ENCODE data around the gene SBF1. TPM values are rescaled to one million over a fixed set of nuclear protein-coding genes. Genes with fewer than 3 reads are reported as not detected.

SBF1 gene
- total RNA-seq, 1 experiment from 2014 or later, result 97.2 TPM

- BruUV-seq (replicated peaks), result no TSS peak
- Histone ChIP-seq H3K9me3 (ENCODE audit: low read depth, low read length, poor library complexity, severe bottlenecking) (no peaks in the 10 kb centered on the region), H3K27me3 (replicated peaks; ENCODE audit: insufficient read depth, low read depth, low read length, poor library complexity) (no peaks in the 10 kb centered on the region), H3K4me1 (ENCODE audit: insufficient read depth, low read length, poor library complexity, severe bottlenecking) (peaks cover 32% of the 10 kb centered on the region), H3K4me3 (ENCODE audit: low read depth, low read length, poor library complexity, severe bottlenecking) (peak overlapping the region; percentile 84), H3K36me3 (ENCODE audit: insufficient read depth, low read length, poor library complexity, severe bottlenecking) (no peaks in the 10 kb centered on the region), H3K27ac (ENCODE audit: low read depth, low read length, poor library complexity, severe bottlenecking) (peak overlapping the region; percentile 75)
- ChIA-PET CTCF (no interaction called here), POLR2A (ENCODE audit: low non-redundant PET) (no interaction called here)
- intact Hi-C loops (cut with micrococcal nuclease; ENCODE audit: unreplicated experiment), result no loop called here
- TF ChIP-seq, protein P1, sequence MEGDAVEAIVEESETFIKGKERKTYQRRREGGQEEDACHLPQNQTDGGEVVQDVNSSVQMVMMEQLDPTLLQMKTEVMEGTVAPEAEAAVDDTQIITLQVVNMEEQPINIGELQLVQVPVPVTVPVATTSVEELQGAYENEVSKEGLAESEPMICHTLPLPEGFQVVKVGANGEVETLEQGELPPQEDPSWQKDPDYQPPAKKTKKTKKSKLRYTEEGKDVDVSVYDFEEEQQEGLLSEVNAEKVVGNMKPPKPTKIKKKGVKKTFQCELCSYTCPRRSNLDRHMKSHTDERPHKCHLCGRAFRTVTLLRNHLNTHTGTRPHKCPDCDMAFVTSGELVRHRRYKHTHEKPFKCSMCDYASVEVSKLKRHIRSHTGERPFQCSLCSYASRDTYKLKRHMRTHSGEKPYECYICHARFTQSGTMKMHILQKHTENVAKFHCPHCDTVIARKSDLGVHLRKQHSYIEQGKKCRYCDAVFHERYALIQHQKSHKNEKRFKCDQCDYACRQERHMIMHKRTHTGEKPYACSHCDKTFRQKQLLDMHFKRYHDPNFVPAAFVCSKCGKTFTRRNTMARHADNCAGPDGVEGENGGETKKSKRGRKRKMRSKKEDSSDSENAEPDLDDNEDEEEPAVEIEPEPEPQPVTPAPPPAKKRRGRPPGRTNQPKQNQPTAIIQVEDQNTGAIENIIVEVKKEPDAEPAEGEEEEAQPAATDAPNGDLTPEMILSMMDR (conservative IDR thresholded peaks at IDR 0.05; ENCODE audit: low read depth, low read length), result no peak
- TF ChIP-seq EZH2 (IDR thresholded peaks at IDR 0.05; ENCODE audit: borderline replicate concordance, low read depth, low read length, poor library complexity, severe bottlenecking), result no peak
- no peak for DNase-seq (ENCODE audit: low spot score)
Measured at GRCh38 chr22:50473855-50474671, 772 bp downstream of the SBF1 start.

DNA sequence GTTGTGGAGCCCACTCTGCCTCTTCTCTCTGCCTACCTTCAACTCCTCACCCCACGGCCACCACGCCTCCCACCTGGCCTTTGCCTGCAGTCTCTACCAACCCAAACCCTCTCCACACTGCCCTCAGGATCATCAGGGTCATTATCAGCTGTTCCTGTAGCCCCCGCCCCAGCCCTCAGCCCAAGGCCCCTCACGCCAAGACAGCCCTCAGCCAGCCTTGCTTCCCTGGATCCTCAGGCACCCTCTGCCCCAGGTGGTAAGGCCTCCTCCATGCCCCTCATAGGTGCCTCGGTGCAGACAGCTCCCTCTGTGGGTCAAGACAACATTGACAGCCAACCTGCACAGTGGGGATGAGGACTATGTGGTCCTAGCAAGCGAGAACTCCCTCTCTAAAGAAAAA lies 1.7 kb downstream of the SBF1 start:
- Histone ChIP-seq H3K27ac (ENCODE audit: low read depth, low read length, poor library complexity, severe bottlenecking) (no peak overlapping the region), H3K36me3 (ENCODE audit: insufficient read depth, low read length, poor library complexity, severe bottlenecking) (no peaks in the 10 kb centered on the region), H3K4me1 (ENCODE audit: insufficient read depth, low read length, poor library complexity, severe bottlenecking) (peaks cover 32% of the 10 kb centered on the region), H3K4me3 (ENCODE audit: low read depth, low read length, poor library complexity, severe bottlenecking) (peak overlapping the region; percentile 84), H3K9me3 (ENCODE audit: low read depth, low read length, poor library complexity, severe bottlenecking) (no peaks in the 10 kb centered on the region), H3K27me3 (replicated peaks; ENCODE audit: insufficient read depth, low read depth, low read length, poor library complexity) (no peaks in the 10 kb centered on the region)
- BruUV-seq (replicated peaks), result no TSS peak
- POLR2A ChIA-PET (ENCODE audit: low non-redundant PET), result interaction anchor here (0.6 kb wide), 1 partner anchor 20 kb away, joined by 5 read pairs; no protein-coding TSS in a partner anchor
- CTCF ChIA-PET, result no interaction called here
- intact Hi-C loops (cut with micrococcal nuclease; ENCODE audit: unreplicated experiment), result no loop called here
- TF ChIP-seq EZH2 (IDR thresholded peaks at IDR 0.05; ENCODE audit: borderline replicate concordance, low read depth, low read length, poor library complexity, severe bottlenecking), result no peak
- TF ChIP-seq, protein P1 (conservative IDR thresholded peaks at IDR 0.05; ENCODE audit: low read depth, low read length), result peak; percentile 49
- DNase-seq (ENCODE audit: low spot score), result no peak

DNA sequence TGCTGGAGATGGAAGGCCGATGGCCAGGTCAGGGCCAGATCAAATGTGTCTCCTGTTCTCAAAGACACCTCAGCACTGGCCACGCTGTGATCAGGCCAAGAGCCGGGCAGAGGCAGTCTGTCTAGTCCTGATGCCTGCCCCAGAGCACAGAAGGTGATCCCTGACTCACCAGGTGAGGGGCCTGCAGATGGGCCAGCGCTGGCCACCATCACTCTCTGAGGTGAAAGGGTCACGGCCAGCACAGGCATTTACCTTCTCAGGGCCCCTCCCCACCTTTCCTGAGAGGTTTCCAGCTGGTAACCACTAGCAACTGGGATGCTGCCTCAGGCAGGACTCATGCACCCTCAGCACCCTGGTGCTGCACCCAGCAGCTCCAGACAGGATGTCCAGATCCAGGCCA lies 2.9 kb downstream of the SBF1 start:
- intact Hi-C loops (cut with micrococcal nuclease; ENCODE audit: unreplicated experiment), result no loop called here
- no peak for TF ChIP-seq EZH2 (IDR thresholded peaks at IDR 0.05; ENCODE audit: borderline replicate concordance, low read depth, low read length, poor library complexity, severe bottlenecking)
- TF ChIP-seq, protein P1 (conservative IDR thresholded peaks at IDR 0.05; ENCODE audit: low read depth, low read length), result no peak
- CTCF ChIA-PET, result no interaction called here
- Histone ChIP-seq H3K27me3 (replicated peaks; ENCODE audit: insufficient read depth, low read depth, low read length, poor library complexity) (no peaks in the 10 kb centered on the region), H3K36me3 (ENCODE audit: insufficient read depth, low read length, poor library complexity, severe bottlenecking) (peaks cover 7% of the 10 kb centered on the region), H3K9me3 (ENCODE audit: low read depth, low read length, poor library complexity, severe bottlenecking) (no peaks in the 10 kb centered on the region), H3K27ac (ENCODE audit: low read depth, low read length, poor library complexity, severe bottlenecking) (no peak overlapping the region), H3K4me3 (ENCODE audit: low read depth, low read length, poor library complexity, severe bottlenecking) (no peak overlapping the region), H3K4me1 (ENCODE audit: insufficient read depth, low read length, poor library complexity, severe bottlenecking) (peaks cover 32% of the 10 kb centered on the region)
- DNase-seq (ENCODE audit: low spot score), result no peak
- POLR2A ChIA-PET (ENCODE audit: low non-redundant PET), result no interaction called here
- no TSS peak for BruUV-seq (replicated peaks)

Measured in A673 (cell line).